H9 (cell line): ENCODE results near the gene EML1. TPM values are rescaled to one million over a fixed set of nuclear protein-coding genes. Genes with fewer than 3 reads are reported as not detected.

Experiments
- DNase-seq: peaks from one replicate; pipeline ENCODE4 v3.0.0-alpha.2; 2017
- H2AFZ ChIP-seq: one replicate; pipeline ENCODE4 v1.6.1; 2013; ENCODE audit warnings: mild to moderate bottlenecking, low read length, control low read depth, moderate library complexity
- H2AK5ac ChIP-seq: 2 replicates; pipeline ENCODE4 v1.6.1; 2013; ENCODE audit warnings: low read length, control low read depth, mixed read lengths; ENCODE audit not compliant: insufficient read length
- H2BK120ac ChIP-seq: one replicate; pipeline ENCODE4 v1.6.1; 2013; ENCODE audit warnings: low read depth, mild to moderate bottlenecking, low read length, control low read depth, inconsistent platforms; ENCODE audit not compliant: poor library complexity, severe bottlenecking
- H2BK12ac ChIP-seq: 2 replicates; pipeline ENCODE4 v1.6.1; 2013; ENCODE audit warnings: low read length, control low read depth, mixed read lengths, low read depth; ENCODE audit not compliant: insufficient read length
- H2BK15ac ChIP-seq: 2 replicates; pipeline ENCODE4 v1.6.1; 2013; ENCODE audit warnings: low read depth, low read length, control low read depth
- H2BK20ac ChIP-seq: one replicate; pipeline ENCODE4 v1.6.1; 2013; ENCODE audit warnings: low read depth, mild to moderate bottlenecking, low read length, control low read depth, inconsistent platforms; ENCODE audit not compliant: poor library complexity, severe bottlenecking
- H2BK5ac ChIP-seq: 2 replicates; pipeline ENCODE4 v1.6.1; 2013; ENCODE audit warnings: low read length, control low read depth, mixed read lengths; ENCODE audit not compliant: insufficient read length
- H3K14ac ChIP-seq: 2 replicates; pipeline ENCODE4 v1.6.1; 2013; ENCODE audit warnings: low read length, control low read depth; ENCODE audit not compliant: insufficient read depth
- H3K18ac ChIP-seq: 2 replicates; pipeline ENCODE4 v1.6.1; 2013; ENCODE audit warnings: low read depth, mild to moderate bottlenecking, mixed read lengths, low read length, control low read depth; ENCODE audit not compliant: insufficient read length
- H3K23ac ChIP-seq: 2 replicates; pipeline ENCODE4 v1.6.1; 2013; ENCODE audit warnings: low read length, control low read depth, mixed read lengths, low read depth; ENCODE audit not compliant: insufficient read length
- H3K23me2 ChIP-seq: 2 replicates; pipeline ENCODE4 v1.6.1; 2013; ENCODE audit warnings: low read depth, mild to moderate bottlenecking, mixed read lengths, low read length, control low read depth; ENCODE audit not compliant: insufficient read length, poor library complexity, severe bottlenecking
- H3K27ac ChIP-seq: 2 replicates; pipeline ENCODE4 v1.5.1; 2013; ENCODE audit warnings: low read length, control low read depth, mixed read lengths, low read depth; ENCODE audit not compliant: insufficient read length
- H3K27me3 ChIP-seq: 2 replicates; pipeline ENCODE4 v1.6.1; 2013; ENCODE audit warnings: low read length, control low read depth, inconsistent platforms; ENCODE audit not compliant: insufficient read depth
- H3K4ac ChIP-seq: 2 replicates; pipeline ENCODE4 v1.6.1; 2013; ENCODE audit warnings: low read depth, mild to moderate bottlenecking, control low read depth, inconsistent platforms, low read length, moderate library complexity
- H3K4me1 ChIP-seq: 2 replicates; pipeline ENCODE4 v1.6.1; 2013; ENCODE audit warnings: low read length, control low read depth, inconsistent platforms; ENCODE audit not compliant: insufficient read depth
- H3K4me2 ChIP-seq: 2 replicates; pipeline ENCODE4 v1.6.1; 2013; ENCODE audit warnings: low read length, control low read depth, mixed read lengths; ENCODE audit not compliant: insufficient read length, insufficient read depth
- H3K56ac ChIP-seq: 2 replicates; pipeline ENCODE4 v1.6.1; 2013; ENCODE audit warnings: low read depth, mild to moderate bottlenecking, mixed read lengths, low read length, control low read depth; ENCODE audit not compliant: insufficient read length
- H3K79me1 ChIP-seq: 2 replicates; pipeline ENCODE4 v1.6.1; 2013; ENCODE audit warnings: low read depth, mild to moderate bottlenecking, moderate library complexity, low read length, control low read depth, inconsistent platforms; ENCODE audit not compliant: insufficient read depth, poor library complexity, severe bottlenecking
- H3K79me2 ChIP-seq: 2 replicates; pipeline ENCODE4 v1.6.1; 2013; ENCODE audit warnings: low read length, control low read depth, inconsistent platforms; ENCODE audit not compliant: insufficient read depth
- H3K9ac ChIP-seq: 2 replicates; pipeline ENCODE4 v1.6.1; 2013; ENCODE audit warnings: low read length, control low read depth, mixed read lengths; ENCODE audit not compliant: insufficient read length; ENCODE audit errors: extremely low read depth
- H3K9me3 ChIP-seq: one replicate; pipeline ENCODE4 v1.6.1; 2013; ENCODE audit warnings: low read depth, low read length, inconsistent platforms; ENCODE audit not compliant: control insufficient read depth
- H3T11ph ChIP-seq: one replicate; pipeline ENCODE4 v1.6.1; 2013; ENCODE audit warnings: mild to moderate bottlenecking, low read length, control low read depth, inconsistent platforms
- H4K20me1 ChIP-seq: one replicate; pipeline ENCODE4 v1.6.1; 2013; ENCODE audit not compliant: control insufficient read depth, insufficient read length, insufficient read depth
- H4K5ac ChIP-seq: 2 replicates; pipeline ENCODE4 v1.6.1; 2013; ENCODE audit warnings: low read depth, mild to moderate bottlenecking, mixed read lengths, low read length, control low read depth; ENCODE audit not compliant: insufficient read length
- H4K8ac ChIP-seq: replicated peaks from 2 replicates; pipeline ENCODE4 v1.6.1; 2013; ENCODE audit warnings: low read length, control low read depth, mixed read lengths, low read depth; ENCODE audit not compliant: insufficient read length
- H4K91ac ChIP-seq: 2 replicates; pipeline ENCODE4 v1.6.1; 2013; ENCODE audit warnings: low read depth, mild to moderate bottlenecking, moderate library complexity, mixed read lengths, low read length, control low read depth; ENCODE audit not compliant: insufficient read length
- H3K27ac Mint-ChIP-seq, 3 experiments: 2 replicates in 2 of 3; 3 replicates in 1 of 3; pipeline ENCODE4 v1.8.0; 2020 to 2021; ENCODE audit warnings: mixed read lengths in 3 of 3, mild to moderate bottlenecking in 1 of 3, moderate library complexity in 1 of 3
- H3K27me3 Mint-ChIP-seq: 2 replicates; pipeline ENCODE4 v1.8.0; 2021; ENCODE audit warnings: low read depth, mild to moderate bottlenecking, moderate library complexity, mixed read lengths
- H3K36me3 Mint-ChIP-seq, 3 experiments: 2 replicates in 2 of 3; 3 replicates in 1 of 3; pipeline ENCODE4 v1.8.0; 2020 to 2021; ENCODE audit warnings: low read depth in 3 of 3, mixed read lengths in 3 of 3; ENCODE audit not compliant: insufficient read depth in 1 of 3
- H3K4me1 Mint-ChIP-seq, 2 experiments: 2 replicates each; pipeline ENCODE4 v1.8.0; 2020; ENCODE audit warnings: mixed read lengths in 2 of 2
- H3K4me3 Mint-ChIP-seq, 2 experiments: 2 replicates in 1 of 2; 3 replicates in 1 of 2; pipeline ENCODE4 v1.8.0; 2020 to 2021; ENCODE audit warnings: mild to moderate bottlenecking in 2 of 2, mixed read lengths in 2 of 2, moderate library complexity in 1 of 2
- H3K9me3 Mint-ChIP-seq, 2 experiments: 2 replicates in 1 of 2; 3 replicates in 1 of 2; pipeline ENCODE4 v1.8.0; 2020; ENCODE audit warnings: mild to moderate bottlenecking in 2 of 2, mixed read lengths in 2 of 2, moderate library complexity in 1 of 2
- CTCF ChIP-seq: fragments of 200-600 bp; sonication (generic); conservative IDR thresholded peaks from 3 replicates; pipeline ENCODE4 v1.8.0; 2021; ENCODE audit warnings: antibody characterized with exemption, mild to moderate bottlenecking
- WGBS: extraction: QIAGEN DNeasy Blood & Tissue Kit; methylation state at CpG from one replicate; pipeline ENCODE4 v1.1.7; 2013; ENCODE audit warnings: missing lambda C conversion rate, low lambda C conversion rate, mixed read lengths; ENCODE audit not compliant: insufficient read length; ENCODE audit errors: extremely low coverage; 5-methylcytosine and 5-hydroxymethylcytosine counted together
- total RNA-seq: library from RNA; stranded (reverse); gene quantifications from 2 replicates; pipeline ENCODE4 v1.2.1, GENCODE V29; 2021

The EML1 gene
- total RNA-seq, 1 experiment from 2014 or later: 16.7 TPM

GRCh38 chr14:99887407-99887806 is 94.2 kb downstream of the EML1 start:
- Histone ChIP-seq H3K79me2 (no peaks in the 10 kb centered on the region), H2AK5ac (no peak overlapping the region), H4K91ac (no peak overlapping the region), H2BK120ac (no peak overlapping the region), H2BK12ac (no peak overlapping the region), H4K8ac (no peak overlapping the region), H3K27me3 (no peaks in the 10 kb centered on the region), H3K9me3 (no peaks in the 10 kb centered on the region), H3K18ac (no peak overlapping the region), H3K79me1 (no peaks in the 10 kb centered on the region), H3K4me1 (no peaks in the 10 kb centered on the region; the same call in 1 of the 2 replicates), H2AFZ (no peak overlapping the region), H4K5ac (no peak overlapping the region), H2BK15ac (no peak overlapping the region), H3K14ac (no peak overlapping the region), H3K23me2 (no peaks in the 10 kb centered on the region), H3T11ph (no peak overlapping the region), H4K20me1 (no peaks in the 10 kb centered on the region), H3K27ac (no peak overlapping the region), H3K4ac (no peak overlapping the region), H3K56ac (no peak overlapping the region), H2BK20ac (no peak overlapping the region), H3K9ac (no peak overlapping the region), H2BK5ac (no peak overlapping the region), H3K4me2 (no peak overlapping the region), H3K23ac (no peak overlapping the region)
- WGBS: no CpG with 5 or more reads among the region's 9 CpGs
- peaks cover 8% of the 10 kb centered on the region for H3K27me3 Mint-ChIP-seq
- no peak overlapping the region; a peak in 2 of 7 replicates for H3K27ac Mint-ChIP-seq
- no peak for TF ChIP-seq CTCF
- H3K4me3 Mint-ChIP-seq: no peak overlapping the region
- H3K4me1 Mint-ChIP-seq: peaks cover 63 to 68% of the 10 kb centered on the region in 2 experiments
- no peaks in the 10 kb centered on the region; a peak in 2 of 7 replicates for H3K36me3 Mint-ChIP-seq
- DNase-seq: no peak
- no peaks in the 10 kb centered on the region; a peak in 1 of 5 replicates for H3K9me3 Mint-ChIP-seq
